ENCODE results near the gene COL23A1. TPM values are rescaled to one million over a fixed set of nuclear protein-coding genes. Genes with fewer than 3 reads are reported as not detected.

The COL23A1 gene
- total and polyA plus RNA-seq, 2 experiments from 2014 or later: 4.8 to 8.2 TPM

DNA sequence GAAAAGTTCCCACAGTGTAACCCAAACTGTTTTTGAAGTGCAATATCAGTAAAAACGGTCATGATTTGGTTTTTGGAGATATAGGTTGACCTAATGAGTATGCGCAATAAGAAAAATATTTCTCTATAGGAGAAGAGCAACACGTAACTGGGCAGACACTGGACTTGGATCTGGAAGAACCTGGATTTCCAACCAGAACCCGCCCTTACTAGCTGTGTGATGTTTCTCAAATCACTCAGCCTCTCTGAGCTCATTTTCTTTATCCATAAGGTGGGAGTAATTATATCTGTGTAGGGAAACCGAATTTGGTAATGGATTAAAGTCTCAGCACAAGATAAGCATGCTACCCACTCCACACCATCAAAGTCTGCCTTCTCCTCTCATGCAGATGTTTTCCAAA is 169.1 kb downstream of the COL23A1 start:
- Mint-ChIP-seq H3K36me3 (ENCODE audit: low read depth) (no peaks in the 10 kb centered on the region), H3K4me1 (peaks cover 53% of the 10 kb centered on the region), H3K4me3 (no peak overlapping the region), H3K27me3 (ENCODE audit: insufficient read depth, low read depth, poor library complexity) (peaks cover 12% of the 10 kb centered on the region), H3K27ac (0 out of 2 replicates have a peak overlapping the region, but pooled peaks have one; percentile 65), H3K9me3 (no peaks in the 10 kb centered on the region)
- H2AFZ ChIP-seq: no peak overlapping the region
- no peaks in the 10 kb centered on the region; the same call in 1 of the 2 replicates for H3K79me2 ChIP-seq (replicated peaks; ENCODE audit: insufficient read depth)
- ATAC-seq (no peak), DNase-seq (ENCODE audit: low spot score) (no peak)
- no peaks in the 10 kb centered on the region for H3F3A ChIP-seq (replicated peaks; ENCODE audit: low read depth)
- TF ChIP-seq, protein P1, sequence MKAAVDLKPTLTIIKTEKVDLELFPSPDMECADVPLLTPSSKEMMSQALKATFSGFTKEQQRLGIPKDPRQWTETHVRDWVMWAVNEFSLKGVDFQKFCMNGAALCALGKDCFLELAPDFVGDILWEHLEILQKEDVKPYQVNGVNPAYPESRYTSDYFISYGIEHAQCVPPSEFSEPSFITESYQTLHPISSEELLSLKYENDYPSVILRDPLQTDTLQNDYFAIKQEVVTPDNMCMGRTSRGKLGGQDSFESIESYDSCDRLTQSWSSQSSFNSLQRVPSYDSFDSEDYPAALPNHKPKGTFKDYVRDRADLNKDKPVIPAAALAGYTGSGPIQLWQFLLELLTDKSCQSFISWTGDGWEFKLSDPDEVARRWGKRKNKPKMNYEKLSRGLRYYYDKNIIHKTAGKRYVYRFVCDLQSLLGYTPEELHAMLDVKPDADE (IDR thresholded peaks at IDR 0.05): no peak
- TF ChIP-seq, protein P2, sequence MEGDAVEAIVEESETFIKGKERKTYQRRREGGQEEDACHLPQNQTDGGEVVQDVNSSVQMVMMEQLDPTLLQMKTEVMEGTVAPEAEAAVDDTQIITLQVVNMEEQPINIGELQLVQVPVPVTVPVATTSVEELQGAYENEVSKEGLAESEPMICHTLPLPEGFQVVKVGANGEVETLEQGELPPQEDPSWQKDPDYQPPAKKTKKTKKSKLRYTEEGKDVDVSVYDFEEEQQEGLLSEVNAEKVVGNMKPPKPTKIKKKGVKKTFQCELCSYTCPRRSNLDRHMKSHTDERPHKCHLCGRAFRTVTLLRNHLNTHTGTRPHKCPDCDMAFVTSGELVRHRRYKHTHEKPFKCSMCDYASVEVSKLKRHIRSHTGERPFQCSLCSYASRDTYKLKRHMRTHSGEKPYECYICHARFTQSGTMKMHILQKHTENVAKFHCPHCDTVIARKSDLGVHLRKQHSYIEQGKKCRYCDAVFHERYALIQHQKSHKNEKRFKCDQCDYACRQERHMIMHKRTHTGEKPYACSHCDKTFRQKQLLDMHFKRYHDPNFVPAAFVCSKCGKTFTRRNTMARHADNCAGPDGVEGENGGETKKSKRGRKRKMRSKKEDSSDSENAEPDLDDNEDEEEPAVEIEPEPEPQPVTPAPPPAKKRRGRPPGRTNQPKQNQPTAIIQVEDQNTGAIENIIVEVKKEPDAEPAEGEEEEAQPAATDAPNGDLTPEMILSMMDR (conservative IDR thresholded peaks at IDR 0.05; ENCODE audit: low read depth in 2 of 2): no peak
- TF ChIP-seq, protein P3, sequence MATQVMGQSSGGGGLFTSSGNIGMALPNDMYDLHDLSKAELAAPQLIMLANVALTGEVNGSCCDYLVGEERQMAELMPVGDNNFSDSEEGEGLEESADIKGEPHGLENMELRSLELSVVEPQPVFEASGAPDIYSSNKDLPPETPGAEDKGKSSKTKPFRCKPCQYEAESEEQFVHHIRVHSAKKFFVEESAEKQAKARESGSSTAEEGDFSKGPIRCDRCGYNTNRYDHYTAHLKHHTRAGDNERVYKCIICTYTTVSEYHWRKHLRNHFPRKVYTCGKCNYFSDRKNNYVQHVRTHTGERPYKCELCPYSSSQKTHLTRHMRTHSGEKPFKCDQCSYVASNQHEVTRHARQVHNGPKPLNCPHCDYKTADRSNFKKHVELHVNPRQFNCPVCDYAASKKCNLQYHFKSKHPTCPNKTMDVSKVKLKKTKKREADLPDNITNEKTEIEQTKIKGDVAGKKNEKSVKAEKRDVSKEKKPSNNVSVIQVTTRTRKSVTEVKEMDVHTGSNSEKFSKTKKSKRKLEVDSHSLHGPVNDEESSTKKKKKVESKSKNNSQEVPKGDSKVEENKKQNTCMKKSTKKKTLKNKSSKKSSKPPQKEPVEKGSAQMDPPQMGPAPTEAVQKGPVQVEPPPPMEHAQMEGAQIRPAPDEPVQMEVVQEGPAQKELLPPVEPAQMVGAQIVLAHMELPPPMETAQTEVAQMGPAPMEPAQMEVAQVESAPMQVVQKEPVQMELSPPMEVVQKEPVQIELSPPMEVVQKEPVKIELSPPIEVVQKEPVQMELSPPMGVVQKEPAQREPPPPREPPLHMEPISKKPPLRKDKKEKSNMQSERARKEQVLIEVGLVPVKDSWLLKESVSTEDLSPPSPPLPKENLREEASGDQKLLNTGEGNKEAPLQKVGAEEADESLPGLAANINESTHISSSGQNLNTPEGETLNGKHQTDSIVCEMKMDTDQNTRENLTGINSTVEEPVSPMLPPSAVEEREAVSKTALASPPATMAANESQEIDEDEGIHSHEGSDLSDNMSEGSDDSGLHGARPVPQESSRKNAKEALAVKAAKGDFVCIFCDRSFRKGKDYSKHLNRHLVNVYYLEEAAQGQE (IDR thresholded peaks at IDR 0.05; ENCODE audit: unreplicated experiment): no peak
- no peak for TF ChIP-seq POLR2AphosphoS5 (IDR thresholded peaks at IDR 0.05; ENCODE audit: low read depth)
- TF ChIP-seq, protein P4, sequence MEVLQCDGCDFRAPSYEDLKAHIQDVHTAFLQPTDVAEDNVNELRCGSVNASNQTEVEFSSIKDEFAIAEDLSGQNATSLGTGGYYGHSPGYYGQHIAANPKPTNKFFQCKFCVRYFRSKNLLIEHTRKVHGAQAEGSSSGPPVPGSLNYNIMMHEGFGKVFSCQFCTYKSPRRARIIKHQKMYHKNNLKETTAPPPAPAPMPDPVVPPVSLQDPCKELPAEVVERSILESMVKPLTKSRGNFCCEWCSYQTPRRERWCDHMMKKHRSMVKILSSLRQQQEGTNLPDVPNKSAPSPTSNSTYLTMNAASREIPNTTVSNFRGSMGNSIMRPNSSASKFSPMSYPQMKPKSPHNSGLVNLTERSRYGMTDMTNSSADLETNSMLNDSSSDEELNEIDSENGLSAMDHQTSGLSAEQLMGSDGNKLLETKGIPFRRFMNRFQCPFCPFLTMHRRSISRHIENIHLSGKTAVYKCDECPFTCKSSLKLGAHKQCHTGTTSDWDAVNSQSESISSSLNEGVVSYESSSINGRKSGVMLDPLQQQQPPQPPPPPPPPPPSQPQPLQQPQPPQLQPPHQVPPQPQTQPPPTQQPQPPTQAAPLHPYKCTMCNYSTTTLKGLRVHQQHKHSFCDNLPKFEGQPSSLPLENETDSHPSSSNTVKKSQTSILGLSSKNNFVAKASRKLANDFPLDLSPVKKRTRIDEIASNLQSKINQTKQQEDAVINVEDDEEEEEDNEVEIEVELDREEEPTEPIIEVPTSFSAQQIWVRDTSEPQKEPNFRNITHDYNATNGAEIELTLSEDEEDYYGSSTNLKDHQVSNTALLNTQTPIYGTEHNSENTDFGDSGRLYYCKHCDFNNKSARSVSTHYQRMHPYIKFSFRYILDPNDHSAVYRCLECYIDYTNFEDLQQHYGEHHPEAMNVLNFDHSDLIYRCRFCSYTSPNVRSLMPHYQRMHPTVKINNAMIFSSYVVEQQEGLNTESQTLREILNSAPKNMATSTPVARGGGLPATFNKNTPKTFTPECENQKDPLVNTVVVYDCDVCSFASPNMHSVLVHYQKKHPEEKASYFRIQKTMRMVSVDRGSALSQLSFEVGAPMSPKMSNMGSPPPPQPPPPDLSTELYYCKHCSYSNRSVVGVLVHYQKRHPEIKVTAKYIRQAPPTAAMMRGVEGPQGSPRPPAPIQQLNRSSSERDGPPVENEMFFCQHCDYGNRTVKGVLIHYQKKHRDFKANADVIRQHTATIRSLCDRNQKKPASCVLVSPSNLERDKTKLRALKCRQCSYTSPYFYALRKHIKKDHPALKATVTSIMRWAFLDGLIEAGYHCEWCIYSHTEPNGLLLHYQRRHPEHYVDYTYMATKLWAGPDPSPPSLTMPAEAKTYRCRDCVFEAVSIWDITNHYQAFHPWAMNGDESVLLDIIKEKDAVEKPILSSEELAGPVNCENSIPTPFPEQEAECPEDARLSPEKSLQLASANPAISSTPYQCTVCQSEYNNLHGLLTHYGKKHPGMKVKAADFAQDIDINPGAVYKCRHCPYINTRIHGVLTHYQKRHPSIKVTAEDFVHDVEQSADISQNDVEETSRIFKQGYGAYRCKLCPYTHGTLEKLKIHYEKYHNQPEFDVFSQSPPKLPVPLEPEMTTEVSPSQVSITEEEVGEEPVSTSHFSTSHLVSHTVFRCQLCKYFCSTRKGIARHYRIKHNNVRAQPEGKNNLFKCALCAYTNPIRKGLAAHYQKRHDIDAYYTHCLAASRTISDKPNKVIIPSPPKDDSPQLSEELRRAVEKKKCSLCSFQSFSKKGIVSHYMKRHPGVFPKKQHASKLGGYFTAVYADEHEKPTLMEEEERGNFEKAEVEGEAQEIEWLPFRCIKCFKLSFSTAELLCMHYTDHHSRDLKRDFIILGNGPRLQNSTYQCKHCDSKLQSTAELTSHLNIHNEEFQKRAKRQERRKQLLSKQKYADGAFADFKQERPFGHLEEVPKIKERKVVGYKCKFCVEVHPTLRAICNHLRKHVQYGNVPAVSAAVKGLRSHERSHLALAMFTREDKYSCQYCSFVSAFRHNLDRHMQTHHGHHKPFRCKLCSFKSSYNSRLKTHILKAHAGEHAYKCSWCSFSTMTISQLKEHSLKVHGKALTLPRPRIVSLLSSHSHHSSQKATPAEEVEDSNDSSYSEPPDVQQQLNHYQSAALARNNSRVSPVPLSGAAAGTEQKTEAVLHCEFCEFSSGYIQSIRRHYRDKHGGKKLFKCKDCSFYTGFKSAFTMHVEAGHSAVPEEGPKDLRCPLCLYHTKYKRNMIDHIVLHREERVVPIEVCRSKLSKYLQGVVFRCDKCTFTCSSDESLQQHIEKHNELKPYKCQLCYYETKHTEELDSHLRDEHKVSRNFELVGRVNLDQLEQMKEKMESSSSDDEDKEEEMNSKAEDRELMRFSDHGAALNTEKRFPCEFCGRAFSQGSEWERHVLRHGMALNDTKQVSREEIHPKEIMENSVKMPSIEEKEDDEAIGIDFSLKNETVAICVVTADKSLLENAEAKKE (CRISPR knock-in tag; IDR thresholded peaks at IDR 0.05): no peak
- TF ChIP-seq EZH2phosphoT487 (IDR thresholded peaks at IDR 0.05; ENCODE audit: unreplicated experiment): no peak
- no peak for TF ChIP-seq STAT1 (IDR thresholded peaks at IDR 0.05; ENCODE audit: unreplicated experiment)
- TF ChIP-seq NANOG (IDR thresholded peaks at IDR 0.05; ENCODE audit: borderline replicate concordance): no peak
- no peak for TF ChIP-seq ZNF114 (CRISPR knock-in tag; IDR thresholded peaks at IDR 0.05)
- no peak for TF ChIP-seq JUNB (IDR thresholded peaks at IDR 0.05; ENCODE audit: unreplicated experiment)
- TF ChIP-seq EZH2 (IDR thresholded peaks at IDR 0.05; ENCODE audit: low read depth, unreplicated experiment): no peak
- no peak for TF ChIP-seq ZNF331 (CRISPR knock-in tag; IDR thresholded peaks at IDR 0.05; ENCODE audit: low read depth)
- no peak for TF ChIP-seq CREB1 (CRISPR knock-in tag; IDR thresholded peaks at IDR 0.05; ENCODE audit: low read depth)
- H3K36me3 ChIP-seq (ENCODE audit: insufficient read depth): no peaks in the 10 kb centered on the region
- H3K27me3 ChIP-seq (ENCODE audit: insufficient read depth): no peaks in the 10 kb centered on the region
- H3K4me1 ChIP-seq (ENCODE audit: insufficient read depth): peaks cover 29% of the 10 kb centered on the region
- H3K9me2 ChIP-seq (ENCODE audit: insufficient read depth): no peaks in the 10 kb centered on the region
- no peaks in the 10 kb centered on the region for H4K20me1 ChIP-seq (replicated peaks; ENCODE audit: insufficient read depth)
- peak overlapping the region; percentile 59 for H3K4me2 ChIP-seq
- H3K27ac ChIP-seq (ENCODE audit: low read depth): peak overlapping the region; percentile 79; the same call in 1 of the 2 replicates
- peak overlapping the region; percentile 41 for H3K4me3 ChIP-seq

All from GM23338 (cell line).